Fibroblast of lung (primary cell): ENCODE measurements around the gene SRC. TPM values are rescaled to one million over a fixed set of nuclear protein-coding genes. Genes with fewer than 3 reads are reported as not detected.

Source experiments
- DNase-seq, 2 donors: peaks; one replicate each; pipeline versions ENCODE4 v3.0.0 to v3.0.0-alpha.2; 2010; ENCODE audit warnings: low read depth in 2 of 2
- H2AFZ ChIP-seq: 2 replicates; pipeline ENCODE4 v1.5.1; 2012; ENCODE audit warnings: low read length, control low read depth, inconsistent platforms
- H3K27ac ChIP-seq: 2 replicates; pipeline ENCODE4 v1.5.1; 2011; ENCODE audit warnings: low read length, control low read depth; ENCODE audit not compliant: insufficient read depth
- H3K27me3 ChIP-seq: 2 replicates; pipeline ENCODE4 v1.5.1; 2011; ENCODE audit warnings: mild to moderate bottlenecking, low read length; ENCODE audit not compliant: control insufficient read depth, insufficient read depth
- H3K36me3 ChIP-seq: 2 replicates; pipeline ENCODE4 v1.5.1; 2011; ENCODE audit warnings: low read length; ENCODE audit not compliant: control insufficient read depth, insufficient read depth
- H3K4me1 ChIP-seq: 2 replicates; pipeline ENCODE4 v1.5.1; 2011; ENCODE audit warnings: low read length; ENCODE audit not compliant: control insufficient read depth, insufficient read depth; ENCODE audit errors: extremely low read depth
- H3K4me2 ChIP-seq: 2 replicates; pipeline ENCODE4 v1.5.1; 2011; ENCODE audit warnings: low read length, control low read depth; ENCODE audit not compliant: insufficient read depth; ENCODE audit errors: extremely low read depth
- H3K4me3 ChIP-seq, 4 experiments: fragments of 200-600 bp in 1 of 4; sonication (generic) in 1 of 4; replicated peaks in 1 of 4; 2 replicates each; pipeline ENCODE4 v1.5.1; 2011 to 2016; ENCODE audit warnings: low read length in 4 of 4, low read depth in 3 of 4, mild to moderate bottlenecking in 3 of 4, control low read depth in 2 of 4, inconsistent platforms in 1 of 4, mixed read lengths in 1 of 4; ENCODE audit not compliant: insufficient read depth in 1 of 4; ENCODE audit errors: control extremely low read depth in 1 of 4
- H3K79me2 ChIP-seq: 2 replicates; pipeline ENCODE4 v1.5.1; 2012; ENCODE audit warnings: mild to moderate bottlenecking, low read length, inconsistent platforms; ENCODE audit not compliant: control insufficient read depth, insufficient read depth
- H3K9ac ChIP-seq: 2 replicates; pipeline ENCODE4 v1.5.1; 2011; ENCODE audit warnings: mild to moderate bottlenecking, low read length, control low read depth; ENCODE audit not compliant: insufficient read depth
- H3K9me3 ChIP-seq: 2 replicates; pipeline ENCODE4 v1.5.1; 2012; ENCODE audit warnings: low read depth, low read length; ENCODE audit not compliant: control insufficient read depth, insufficient read depth
- H4K20me1 ChIP-seq: 2 replicates; pipeline ENCODE4 v1.5.1; 2011; ENCODE audit warnings: low read length; ENCODE audit not compliant: control insufficient read depth, insufficient read depth; ENCODE audit errors: extremely low read depth
- EZH2 ChIP-seq: IDR thresholded peaks from 2 replicates; pipeline ENCODE4 v1.5.1; 2012; ENCODE audit warnings: low read length, control low read depth, mild to moderate bottlenecking; ENCODE audit errors: missing control alignments
- polyA plus RNA-seq, 2 donors: library from polyadenylated mRNA; depleted of rRNA in 1 of 2; stranded (reverse) in 1 of 2; unstranded in 1 of 2; fragments of >200 nt; gene quantifications; 2 replicates each; pipeline ENCODE4 v1.2.1, GENCODE V29; 2011 to 2012; ENCODE audit warnings: missing spikeins in 1 of 2
- total RNA-seq: library from RNA; depleted of rRNA; stranded (reverse); fragments of >200 nt; gene quantifications from 2 replicates; pipeline ENCODE4 v1.2.1, GENCODE V29; 2014
- TF ChIP-seq, protein P1 (sequence below), 2 donors: IDR thresholded peaks in 1 of 2; conservative IDR thresholded peaks in 1 of 2; 1 replicate in 1 of 2; 2 replicates in 1 of 2; pipeline ENCODE4 v1.5.1; 2011 to 2012; ENCODE audit warnings: low read length in 2 of 2, control low read depth in 1 of 2, inconsistent platforms in 1 of 2, low read depth in 1 of 2, mild to moderate bottlenecking in 1 of 2

SRC gene
- total and polyA plus RNA-seq, 2 donors (not counting 1 experiment from before 2014, with no cell fraction given), result 17.8 to 20.3 TPM

DNA sequence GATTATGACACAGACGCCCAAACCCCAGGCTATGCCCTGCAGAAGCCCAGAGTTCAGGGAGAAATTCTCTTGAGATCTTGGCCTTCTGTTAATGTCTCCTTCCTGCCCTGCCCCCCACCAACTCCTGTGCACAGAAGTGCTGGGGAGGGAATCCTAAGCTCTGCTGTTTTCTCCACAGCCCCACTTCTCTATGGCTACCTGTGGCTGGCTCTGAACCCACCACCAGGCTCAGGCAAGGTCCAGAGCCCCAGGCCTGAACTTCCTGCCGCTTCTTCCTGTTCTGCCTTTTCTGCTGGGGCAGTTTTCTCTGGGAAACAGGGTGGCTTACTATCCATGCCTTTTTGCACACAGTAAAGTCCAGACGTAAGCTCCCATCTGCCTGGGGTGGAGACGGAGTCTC, 97.7 kb downstream of the SRC start:
- H3K27me3 ChIP-seq, result peaks cover 15% of the 10 kb centered on the region
- H4K20me1 ChIP-seq, result no peaks in the 10 kb centered on the region
- no peak overlapping the region for H3K27ac ChIP-seq
- no peaks in the 10 kb centered on the region for H3K9me3 ChIP-seq
- no peak for DNase-seq
- no peak overlapping the region for H3K9ac ChIP-seq
- no peaks in the 10 kb centered on the region for H3K36me3 ChIP-seq
- H3K4me2 ChIP-seq, result no peak overlapping the region
- H3K4me3 ChIP-seq, result no peak overlapping the region
- H3K79me2 ChIP-seq, result no peaks in the 10 kb centered on the region
- no peak overlapping the region for H2AFZ ChIP-seq
- TF ChIP-seq, protein P1, sequence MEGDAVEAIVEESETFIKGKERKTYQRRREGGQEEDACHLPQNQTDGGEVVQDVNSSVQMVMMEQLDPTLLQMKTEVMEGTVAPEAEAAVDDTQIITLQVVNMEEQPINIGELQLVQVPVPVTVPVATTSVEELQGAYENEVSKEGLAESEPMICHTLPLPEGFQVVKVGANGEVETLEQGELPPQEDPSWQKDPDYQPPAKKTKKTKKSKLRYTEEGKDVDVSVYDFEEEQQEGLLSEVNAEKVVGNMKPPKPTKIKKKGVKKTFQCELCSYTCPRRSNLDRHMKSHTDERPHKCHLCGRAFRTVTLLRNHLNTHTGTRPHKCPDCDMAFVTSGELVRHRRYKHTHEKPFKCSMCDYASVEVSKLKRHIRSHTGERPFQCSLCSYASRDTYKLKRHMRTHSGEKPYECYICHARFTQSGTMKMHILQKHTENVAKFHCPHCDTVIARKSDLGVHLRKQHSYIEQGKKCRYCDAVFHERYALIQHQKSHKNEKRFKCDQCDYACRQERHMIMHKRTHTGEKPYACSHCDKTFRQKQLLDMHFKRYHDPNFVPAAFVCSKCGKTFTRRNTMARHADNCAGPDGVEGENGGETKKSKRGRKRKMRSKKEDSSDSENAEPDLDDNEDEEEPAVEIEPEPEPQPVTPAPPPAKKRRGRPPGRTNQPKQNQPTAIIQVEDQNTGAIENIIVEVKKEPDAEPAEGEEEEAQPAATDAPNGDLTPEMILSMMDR (conservative IDR thresholded peaks at IDR 0.05 in 1 of 2, IDR thresholded peaks at IDR 0.05 in 1 of 2; ENCODE audit: low read depth in 1 of 2, low read length in 2 of 2), result no peak
- no peak for TF ChIP-seq EZH2
- no peaks in the 10 kb centered on the region for H3K4me1 ChIP-seq

DNA sequence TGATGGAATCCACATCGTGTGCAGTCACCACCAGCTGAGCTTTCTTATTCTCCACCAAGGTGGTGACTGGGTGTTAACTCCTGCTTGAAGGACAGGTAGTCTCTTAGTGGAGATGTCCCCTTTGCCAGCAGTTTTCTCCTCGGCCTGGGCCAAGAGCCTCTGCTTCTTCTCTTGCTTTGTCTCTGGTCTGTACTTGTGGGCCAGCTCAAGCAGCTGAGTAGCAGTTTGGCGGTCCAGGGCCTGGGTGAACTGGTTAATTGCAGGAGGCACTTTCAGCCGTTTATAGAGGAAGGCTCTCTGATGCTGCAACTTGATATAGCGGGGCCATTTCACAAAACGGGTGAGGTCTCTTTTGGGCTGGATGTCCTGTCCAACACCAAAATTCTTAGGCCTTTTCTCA, 99.1 kb downstream of the SRC start:
- Histone ChIP-seq H3K36me3 (no peaks in the 10 kb centered on the region), H3K4me3 (no peak overlapping the region), H3K79me2 (no peaks in the 10 kb centered on the region), H3K9me3 (no peaks in the 10 kb centered on the region), H3K4me2 (no peak overlapping the region), H3K27ac (no peak overlapping the region), H3K9ac (no peak overlapping the region), H4K20me1 (no peaks in the 10 kb centered on the region), H3K27me3 (peaks cover 15% of the 10 kb centered on the region), H3K4me1 (no peaks in the 10 kb centered on the region), H2AFZ (no peak overlapping the region)
- TF ChIP-seq, protein P1 (conservative IDR thresholded peaks at IDR 0.05 in 1 of 2, IDR thresholded peaks at IDR 0.05 in 1 of 2; ENCODE audit: low read depth in 1 of 2, low read length in 2 of 2), result no peak
- no peak for TF ChIP-seq EZH2
- DNase-seq, result no peak

DNA sequence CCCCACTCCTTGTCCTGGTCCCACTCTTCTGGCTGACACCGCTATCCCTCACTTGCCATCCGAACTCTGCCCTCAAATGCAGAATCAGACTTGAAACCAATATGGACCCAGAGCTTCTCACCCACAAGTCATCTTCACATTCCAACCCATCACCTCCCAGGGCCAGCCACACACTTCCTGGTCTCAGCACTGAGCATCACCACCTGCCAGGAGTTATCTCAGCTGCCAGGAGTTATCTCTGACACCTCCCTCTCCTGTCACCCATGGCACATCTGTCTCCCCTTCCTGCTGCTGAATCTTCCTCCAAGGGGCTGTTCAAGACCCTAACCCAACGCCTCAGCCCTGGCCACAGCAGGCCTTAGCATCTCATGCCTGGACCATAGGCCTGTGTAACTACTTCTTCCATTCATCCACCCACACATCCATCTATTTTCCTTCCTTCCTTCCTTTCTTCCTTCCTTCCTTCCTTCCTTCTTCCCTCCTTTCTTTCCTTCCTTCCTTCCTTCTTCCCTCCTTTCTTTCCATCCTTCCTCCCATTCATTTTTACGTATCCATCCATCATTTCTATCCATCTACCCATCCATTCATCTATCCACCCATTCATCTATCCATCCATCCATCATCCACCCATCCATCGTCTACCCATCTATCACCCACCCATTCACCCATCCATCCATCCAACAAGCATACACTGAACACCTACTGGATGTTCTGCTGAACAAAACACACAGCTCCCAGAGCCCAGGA, 100.5 kb downstream of the SRC start:
- no peak for DNase-seq
- Histone ChIP-seq H3K9ac (no peak overlapping the region), H3K27ac (no peak overlapping the region), H4K20me1 (no peaks in the 10 kb centered on the region), H3K4me2 (no peak overlapping the region), H3K4me1 (no peaks in the 10 kb centered on the region), H3K36me3 (no peaks in the 10 kb centered on the region), H3K4me3 (no peak overlapping the region), H2AFZ (no peak overlapping the region), H3K79me2 (no peaks in the 10 kb centered on the region), H3K9me3 (no peaks in the 10 kb centered on the region), H3K27me3 (peaks cover 10% of the 10 kb centered on the region)
- no peak for TF ChIP-seq EZH2
- TF ChIP-seq, protein P1 (conservative IDR thresholded peaks at IDR 0.05 in 1 of 2, IDR thresholded peaks at IDR 0.05 in 1 of 2; ENCODE audit: low read depth in 1 of 2, low read length in 2 of 2), result no peak
